GM18870 (cell line): ENCODE data around the gene LNPEP.

ENCODE experiments used
- ATAC-seq: cut with Tn5 transposase; IDR thresholded peaks from one replicate; pipeline ENCODE4 v1.9.1; 2021; ENCODE audit warnings: moderate library complexity; ENCODE audit not compliant: unreplicated experiment

LNPEP gene

GRCh38 chr5:96957254-96958049 lies 21.6 kb downstream of the LNPEP start:
- ATAC-seq: peak; percentile 47

GRCh38 chr5:96958977-96959376 lies 23.1 kb downstream of the LNPEP start:
- no peak for ATAC-seq

GRCh38 chr5:96961053-96961452 lies 25.2 kb downstream of the LNPEP start:
- peak; percentile 51 for ATAC-seq

- ATAC-seq: no peak
These were observed 26.7 kb downstream of the LNPEP start for GRCh38 chr5:96962540-96962991.

- ATAC-seq: peak; percentile 66
These were observed 27.4 kb downstream of the LNPEP start for GRCh38 chr5:96963267-96963666.

- no peak for ATAC-seq
These were observed 30.9 kb downstream of the LNPEP start for GRCh38 chr5:96966801-96967200.

- ATAC-seq: no peak
These were observed 31.5 kb downstream of the LNPEP start for GRCh38 chr5:96967400-96967799.

- no peak for ATAC-seq
These were observed 32.2 kb downstream of the LNPEP start for GRCh38 chr5:96968074-96968473.

- ATAC-seq: no peak
These were observed 32.7 kb downstream of the LNPEP start for GRCh38 chr5:96968614-96969013.

- ATAC-seq: no peak
These were observed 33.5 kb downstream of the LNPEP start for GRCh38 chr5:96969366-96969765.

GRCh38 chr5:96972599-96973334 lies 36.9 kb downstream of the LNPEP start:
- ATAC-seq: no peak

GRCh38 chr5:96973532-96974401 lies 37.9 kb downstream of the LNPEP start:
- no peak for ATAC-seq

- ATAC-seq: no peak
These were observed 39.8 kb downstream of the LNPEP start for GRCh38 chr5:96975656-96976055.

GRCh38 chr5:96977228-96977627 lies 41.3 kb downstream of the LNPEP start:
- ATAC-seq: no peak

GRCh38 chr5:96978812-96979449 lies 43.1 kb downstream of the LNPEP start:
- ATAC-seq: no peak

- no peak for ATAC-seq
These were observed 48.8 kb downstream of the LNPEP start for GRCh38 chr5:96984506-96985192.

GRCh38 chr5:96986450-96986849 lies 50.6 kb downstream of the LNPEP start:
- ATAC-seq: no peak

GRCh38 chr5:96990102-96990501 lies 54.2 kb downstream of the LNPEP start:
- ATAC-seq: no peak

- ATAC-seq: no peak
These were observed 55.8 kb downstream of the LNPEP start for GRCh38 chr5:96991708-96992107.

- ATAC-seq: no peak
These were observed 57.9 kb downstream of the LNPEP start for GRCh38 chr5:96993760-96994159.
